HG02970 (cell line): Measurements from ENCODE around the gene UXS1.

Source experiments
- ATAC-seq: cut with Tn5 transposase; IDR thresholded peaks from one replicate; pipeline ENCODE4 v1.9.1; 2021; ENCODE audit warnings: mild to moderate bottlenecking, moderate library complexity, moderate number of reproducible peaks; ENCODE audit not compliant: unreplicated experiment, low FRiP score

The UXS1 gene

DNA sequence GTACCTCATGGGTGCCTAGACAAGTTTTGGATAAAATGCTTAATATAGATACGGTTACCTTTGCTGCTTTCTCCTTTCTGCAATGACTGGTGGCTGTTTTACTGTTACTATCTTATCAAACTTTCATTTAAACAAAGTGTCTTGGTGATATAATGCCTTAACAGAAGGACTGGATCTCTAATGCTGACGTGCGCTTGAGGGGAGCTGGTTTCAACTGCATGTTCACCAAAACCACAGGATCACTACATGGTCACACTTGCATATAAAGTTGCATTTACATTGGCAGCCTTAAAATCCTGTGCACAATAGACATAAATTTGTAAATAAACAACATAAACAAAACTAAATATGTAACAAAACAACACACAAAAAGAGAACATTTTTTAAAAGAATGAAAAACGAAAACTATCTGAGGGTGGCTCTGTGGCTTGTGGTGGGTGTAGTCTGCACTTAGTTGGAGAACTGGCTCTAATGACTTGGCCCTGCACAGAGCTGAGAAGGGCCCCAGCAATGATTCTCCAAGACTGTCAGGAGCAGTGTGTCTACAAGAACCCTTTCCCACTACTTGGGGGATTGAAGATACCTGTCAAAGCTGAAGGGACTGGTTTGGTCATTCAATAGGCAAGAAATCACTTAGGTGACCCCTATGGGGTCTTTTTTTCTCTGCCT is 135.5 kb downstream of the UXS1 start:
- ATAC-seq: no peak

DNA sequence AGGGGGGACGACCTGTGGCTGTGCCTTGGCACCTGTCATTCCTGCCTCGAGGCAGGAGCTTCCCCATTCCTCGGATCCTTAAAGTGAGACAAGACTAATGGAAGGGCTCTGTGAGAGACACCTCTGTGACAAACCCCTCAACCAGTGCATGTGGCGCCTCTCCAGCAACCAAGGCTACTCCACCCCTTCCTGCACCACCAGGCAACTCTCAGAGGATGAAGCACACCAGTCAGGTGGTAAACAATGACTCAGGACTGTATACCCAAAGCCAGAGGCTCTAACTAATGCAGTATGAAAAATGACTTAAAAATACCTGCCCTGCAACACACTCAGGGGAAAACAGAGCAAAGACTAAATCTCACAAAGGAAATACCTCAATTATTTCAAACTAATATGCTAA is 136.9 kb downstream of the UXS1 start:
- no peak for ATAC-seq

DNA sequence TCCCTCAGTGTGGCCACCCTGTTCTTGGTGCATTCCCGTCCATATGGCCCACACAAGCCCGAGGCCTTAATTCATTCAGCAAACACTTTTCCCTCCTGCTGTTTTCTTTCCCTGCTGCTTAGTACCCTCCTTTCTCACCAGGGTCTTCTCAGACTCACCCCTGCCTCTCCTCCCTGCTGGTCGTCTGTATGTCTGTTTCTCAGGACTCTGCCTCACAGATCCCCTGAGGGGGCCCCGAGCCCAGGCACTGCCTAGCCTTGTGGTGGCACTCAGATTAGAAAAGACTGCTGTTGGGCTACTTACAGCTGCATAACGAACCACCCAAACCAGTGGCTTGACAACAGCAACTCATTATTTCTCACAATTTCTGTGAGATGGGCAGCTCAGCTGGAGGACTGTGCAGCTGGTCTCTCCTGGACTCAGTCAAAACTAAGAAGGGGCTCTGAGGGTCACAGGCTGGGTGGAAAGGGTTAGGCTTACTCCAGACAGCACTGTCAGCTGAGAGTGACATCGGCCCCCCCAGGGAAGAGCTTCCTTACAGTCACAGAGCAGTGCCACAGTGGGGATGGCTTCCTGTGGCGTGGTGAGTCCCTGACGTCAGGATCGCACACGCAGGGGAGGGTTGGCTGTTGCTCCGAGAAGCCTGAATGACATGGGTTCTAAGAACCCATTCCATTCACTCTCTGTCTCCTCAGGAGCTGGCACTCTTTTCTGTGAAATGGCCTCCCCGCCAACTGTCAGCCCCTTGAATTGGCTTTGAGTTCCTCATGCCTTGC is 139.0 kb downstream of the UXS1 start:
- no peak for ATAC-seq

- no peak for ATAC-seq
Observed at GRCh38 chr2:106054321-106054720, 139.8 kb downstream of the UXS1 start.

DNA sequence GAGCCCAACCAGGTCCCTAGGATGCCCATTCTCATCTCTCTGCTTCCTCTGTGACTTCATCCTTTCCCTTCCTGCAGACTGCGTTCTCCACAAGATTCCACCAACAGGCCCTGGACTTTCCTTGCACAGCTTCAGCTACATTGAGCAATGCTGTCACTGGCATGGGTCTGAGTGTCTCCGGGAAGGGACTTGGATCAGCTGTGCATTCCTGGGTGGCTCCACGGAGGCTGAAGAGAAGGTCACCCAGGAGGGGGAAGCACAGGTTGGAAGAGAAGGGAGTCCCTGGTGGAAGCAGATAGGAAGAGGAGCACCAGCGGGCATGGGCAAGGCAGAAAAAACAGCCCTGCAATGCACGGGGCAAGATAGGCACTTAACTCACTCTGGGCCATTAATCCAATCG is 140.5 kb downstream of the UXS1 start:
- no peak for ATAC-seq

GRCh38 chr2:106053116-106053515 is 141.0 kb downstream of the UXS1 start:
- ATAC-seq: no peak

DNA sequence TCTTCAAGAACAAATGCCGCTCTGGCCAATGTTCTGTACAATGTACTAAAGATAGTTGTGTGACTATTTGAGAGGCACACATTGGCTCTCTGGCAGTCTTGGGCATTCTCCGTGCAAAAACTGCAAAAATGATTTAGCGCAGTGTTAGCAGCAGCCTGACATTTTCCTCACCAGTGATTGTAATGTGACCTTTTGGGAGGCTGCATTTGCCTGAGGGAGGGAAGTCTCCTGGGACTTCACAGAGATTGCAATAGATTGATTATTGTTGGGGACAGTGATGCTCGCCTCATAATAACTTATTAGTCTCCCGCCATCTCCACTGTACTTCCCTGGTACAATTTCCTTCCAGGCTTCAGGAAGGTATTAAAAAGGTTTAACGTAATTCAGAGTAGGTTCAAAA is 149.2 kb downstream of the UXS1 start:
- ATAC-seq: no peak

GRCh38 chr2:106044021-106044420 is 150.1 kb downstream of the UXS1 start:
- ATAC-seq: no peak
